A549 treated with dexamethasone at 1 μM for 4 hours (cell line): ENCODE results near the gene BHLHA9. TPM values are rescaled to one million over a fixed set of nuclear protein-coding genes. Genes with fewer than 3 reads are reported as not detected.

Experiments
- total RNA-seq: library from RNA; stranded (reverse); fragments of 200-300 nt; extraction: Qiagen RNA extraction; gene quantifications from 5 replicates; pipeline ENCODE4 v1.2.3, GENCODE V29; 2022

BHLHA9 gene
- not detected in 5 replicates for total RNA-seq

GRCh38 chr17:1270210-1271029, at the start of gene BHLHA9:
BHLHA9 (plus strand) TSS chr17:1270444; CDS start chr17:1270564, 120 bp downstream.

Other genes with a start within 250 kb of the BHLHA9 start
- 113 to 149 TPM (median 145 TPM) in 5 replicates for gene ABR, start 90.5 kb upstream of the BHLHA9 start, total RNA-seq
- gene TRARG1, start 9.2 kb downstream of the BHLHA9 start, total RNA-seq: not detected in 5 replicates
- gene YWHAE, start 129.8 kb downstream of the BHLHA9 start, total RNA-seq: 632 to 1,159 TPM (median 671 TPM) in 5 replicates
- 88.1 to 108 TPM (median 99.7 TPM) in 5 replicates for gene CRK, start 185.8 kb downstream of the BHLHA9 start, total RNA-seq
- gene MYO1C, start 222.2 kb downstream of the BHLHA9 start, total RNA-seq: 96.3 to 150 TPM (median 146 TPM) in 5 replicates
- gene INPP5K, start 246.2 kb downstream of the BHLHA9 start, total RNA-seq: 24.1 to 28.0 TPM (median 26.6 TPM) in 5 replicates